GM21717 (cell line): ENCODE data around the gene KRT1.
"Not testable (repeated sequence)": the region's sequence is repeated elsewhere in the genome, so short reads cannot be mapped to it uniquely, and the experiment has no call there.

Source experiments
- ATAC-seq: cut with Tn5 transposase; IDR thresholded peaks from one replicate; pipeline ENCODE4 v1.9.1; 2021; ENCODE audit warnings: mild to moderate bottlenecking, moderate library complexity; ENCODE audit not compliant: unreplicated experiment

KRT1 gene

GRCh38 chr12:52683575-52684300 is 3.5 kb upstream of the KRT1 start:
- ATAC-seq = no peak

GRCh38 chr12:52682938-52683574 is 2.8 kb upstream of the KRT1 start:
- no peak for ATAC-seq

DNA sequence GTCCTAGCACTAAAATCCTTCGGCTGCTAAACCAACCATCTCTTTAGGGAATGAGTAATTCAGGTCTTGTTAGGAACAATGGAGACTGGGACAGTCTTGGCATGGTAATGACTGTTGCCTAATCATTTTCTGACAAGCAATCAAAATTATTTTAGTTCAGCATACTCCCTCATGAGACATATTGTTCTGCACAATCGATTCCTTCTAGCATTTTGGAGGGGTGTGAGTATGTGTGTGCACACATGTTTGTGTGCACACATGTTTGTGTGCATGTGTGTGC is 2.1 kb upstream of the KRT1 start:
- ATAC-seq = no peak

DNA sequence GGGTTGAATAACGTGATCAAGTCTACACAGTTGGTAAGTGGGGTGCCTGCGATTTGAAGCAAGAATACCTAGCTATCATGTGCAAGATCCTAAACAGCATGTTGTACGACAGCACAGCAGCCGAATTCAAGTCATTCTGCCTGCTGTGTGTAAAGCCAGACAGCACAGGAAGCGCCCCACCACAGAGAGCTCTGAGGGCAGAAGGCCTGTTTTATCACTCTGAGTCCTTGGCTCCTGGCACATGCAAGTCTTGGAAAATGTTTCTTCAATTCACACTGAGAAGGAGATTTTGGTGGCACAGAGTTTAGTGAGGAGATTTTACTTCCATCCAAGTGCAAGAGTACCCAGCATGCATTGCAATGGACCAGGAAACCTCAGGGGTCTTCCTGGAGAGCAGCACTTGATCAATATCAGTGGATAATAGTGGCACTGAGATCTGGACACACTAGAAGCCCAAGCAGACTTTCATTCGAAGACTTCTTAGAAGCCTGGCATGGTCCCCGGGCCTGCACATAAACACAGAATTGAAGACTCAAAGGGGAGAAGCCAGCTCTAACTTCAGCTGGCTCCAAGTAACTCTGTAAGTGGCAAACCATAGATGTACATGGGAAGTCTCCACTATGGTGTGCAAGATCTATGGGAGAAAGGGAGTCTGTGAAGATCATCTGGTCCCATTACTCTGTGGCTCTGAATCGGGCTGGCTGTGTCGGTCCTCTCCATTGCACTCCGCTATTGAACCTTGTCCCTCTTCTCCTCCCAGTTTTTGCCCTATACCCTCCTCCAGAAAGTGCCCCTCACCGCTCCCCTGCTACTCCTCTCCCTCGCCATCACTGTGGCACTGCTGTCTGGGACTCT is 1.5 kb upstream of the KRT1 start:
- ATAC-seq = no peak

GRCh38 chr12:52679875-52680274 is 332 bp downstream of the KRT1 start:
- no peak for ATAC-seq

- no peak for ATAC-seq
Observed at GRCh38 chr12:52677671-52678070, 2.5 kb downstream of the KRT1 start.

- ATAC-seq = no peak
Observed at GRCh38 chr12:52677126-52677525, 3.1 kb downstream of the KRT1 start.

GRCh38 chr12:52676163-52676562 is 4.0 kb downstream of the KRT1 start:
- no peak for ATAC-seq

DNA sequence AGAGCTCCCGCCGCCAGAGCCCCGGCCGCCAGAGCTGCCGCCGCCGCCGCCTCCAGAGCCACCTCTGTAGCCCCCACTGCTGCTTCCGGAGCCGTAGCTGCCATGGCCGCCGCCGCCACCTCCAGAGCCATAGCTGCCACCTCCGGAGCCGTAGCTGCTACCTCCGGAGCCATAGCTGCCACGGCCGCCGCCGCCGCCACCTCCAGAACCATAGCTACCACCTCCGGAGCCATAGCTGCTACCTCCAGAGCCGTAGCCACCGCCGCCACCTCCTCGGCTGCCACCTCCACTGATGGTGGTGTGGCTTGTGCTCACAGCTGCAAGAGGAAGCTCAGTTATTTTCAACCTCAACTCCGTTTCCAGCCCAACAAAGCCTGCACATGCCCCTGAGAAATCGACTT is 4.9 kb downstream of the KRT1 start:
- no peak for ATAC-seq

GRCh38 chr12:52674433-52674775 is 5.8 kb downstream of the KRT1 start:
- no peak for ATAC-seq

GRCh38 chr12:52673713-52674432 is 6.3 kb downstream of the KRT1 start:
- ATAC-seq = no peak

DNA sequence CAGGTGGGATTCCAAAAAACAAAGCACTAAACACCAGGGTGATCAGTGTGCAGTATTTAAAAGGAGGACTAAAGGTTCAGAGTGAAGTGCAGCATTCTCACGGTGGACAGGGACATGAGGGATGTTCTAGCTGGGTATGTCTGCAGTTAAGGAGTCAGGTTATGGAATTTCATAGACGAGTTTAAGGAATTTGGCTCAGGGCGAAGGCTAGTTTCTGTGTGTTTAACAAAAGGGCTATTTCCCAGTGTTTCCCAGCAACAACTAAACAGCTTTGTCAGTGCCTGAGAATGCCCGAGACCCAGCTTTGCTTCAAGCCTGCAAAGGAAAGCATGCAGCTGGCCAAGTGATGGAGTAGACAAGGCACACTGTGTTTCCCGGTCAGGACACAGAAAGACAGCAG is 7.0 kb downstream of the KRT1 start:
- no peak for ATAC-seq

DNA sequence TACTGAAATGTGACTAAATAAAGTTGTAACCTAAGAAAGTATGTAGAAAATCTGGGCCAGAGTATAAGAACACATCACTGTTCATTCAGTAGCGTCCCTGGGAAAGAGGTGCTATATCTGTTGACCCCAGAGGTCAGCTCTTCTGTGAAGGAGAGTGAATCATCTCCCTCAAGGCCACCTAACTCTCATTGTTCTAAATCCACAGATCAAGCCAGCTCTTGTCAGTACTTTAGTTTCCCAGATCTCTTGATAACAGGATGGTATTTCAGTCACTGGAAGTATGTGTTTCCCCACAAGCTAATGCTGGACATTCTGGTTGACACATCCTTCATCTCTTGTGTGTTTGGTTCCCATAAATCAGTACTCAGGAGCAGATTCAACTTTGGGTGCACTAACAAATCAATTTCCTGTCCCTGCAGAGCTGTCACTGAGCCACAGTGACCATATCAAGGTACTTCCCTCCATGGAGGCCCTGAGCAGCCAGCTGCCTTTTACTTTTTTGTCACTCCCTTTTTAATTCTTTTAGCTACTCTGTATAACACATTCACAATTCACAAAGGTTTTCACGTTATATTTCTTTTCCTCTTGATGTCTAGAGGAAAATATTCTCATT is 7.8 kb downstream of the KRT1 start:
- ATAC-seq = no peak

DNA sequence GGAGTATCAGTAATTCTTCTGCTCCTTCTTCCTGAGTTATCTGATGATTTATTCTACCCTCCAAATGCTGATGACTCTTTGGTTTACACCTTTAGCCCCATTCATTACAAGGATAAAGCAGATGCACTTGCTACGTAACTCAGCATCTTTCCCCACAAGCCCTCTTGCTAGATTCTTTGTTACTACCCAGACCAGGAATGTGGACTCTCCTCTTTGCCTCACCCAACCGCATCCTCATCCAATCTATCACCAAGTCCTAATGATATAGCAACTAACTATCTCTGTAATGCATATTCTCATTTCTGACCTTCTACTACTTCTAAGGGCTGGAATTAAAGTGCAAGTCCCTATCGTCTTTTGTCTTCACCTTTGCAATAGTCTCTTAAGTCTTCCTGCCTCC is 9.2 kb downstream of the KRT1 start:
- no peak for ATAC-seq

- no peak for ATAC-seq
Observed at GRCh38 chr12:52670506-52670905, 9.7 kb downstream of the KRT1 start.

DNA sequence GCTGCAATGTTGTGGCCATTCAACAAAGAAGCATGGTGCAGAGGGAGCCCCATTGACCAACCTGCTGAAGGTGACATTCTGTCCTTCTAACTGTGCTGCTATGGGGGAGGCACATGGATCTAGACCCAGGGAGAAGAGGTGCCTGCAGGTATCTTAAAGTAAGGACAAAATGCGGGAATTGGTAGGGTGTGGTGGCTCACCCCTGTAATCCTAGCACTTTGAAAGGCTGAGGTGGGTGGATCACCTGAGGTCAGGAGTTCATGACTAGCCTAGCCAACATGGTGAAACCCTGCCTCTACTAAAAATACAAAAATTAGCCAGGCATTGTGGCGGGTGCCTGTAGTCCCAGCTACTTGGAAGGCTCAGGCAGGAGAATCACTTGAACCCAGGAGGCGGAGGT is 10.3 kb downstream of the KRT1 start:
- ATAC-seq = not testable (repeated sequence)

DNA sequence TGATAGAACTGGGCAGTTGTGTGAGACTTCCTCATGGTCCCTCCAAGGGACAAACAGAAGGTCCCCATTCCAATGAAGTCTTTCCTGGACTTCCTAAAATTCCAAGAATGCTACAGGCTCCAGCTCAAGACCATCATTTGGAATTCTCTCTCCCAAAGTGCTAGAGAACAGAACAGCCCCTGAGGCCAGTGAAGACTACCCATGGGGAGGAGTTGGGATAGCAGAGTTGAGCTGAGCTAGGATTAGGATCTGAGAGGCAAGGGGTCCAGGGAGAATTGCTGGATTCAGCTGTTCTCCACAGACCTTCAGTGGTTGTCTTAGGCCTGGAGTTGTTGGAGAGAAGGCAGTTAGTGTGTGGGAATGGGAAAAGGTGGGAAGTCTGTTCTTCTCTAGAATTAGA is 10.8 kb downstream of the KRT1 start:
- no peak for ATAC-seq

DNA sequence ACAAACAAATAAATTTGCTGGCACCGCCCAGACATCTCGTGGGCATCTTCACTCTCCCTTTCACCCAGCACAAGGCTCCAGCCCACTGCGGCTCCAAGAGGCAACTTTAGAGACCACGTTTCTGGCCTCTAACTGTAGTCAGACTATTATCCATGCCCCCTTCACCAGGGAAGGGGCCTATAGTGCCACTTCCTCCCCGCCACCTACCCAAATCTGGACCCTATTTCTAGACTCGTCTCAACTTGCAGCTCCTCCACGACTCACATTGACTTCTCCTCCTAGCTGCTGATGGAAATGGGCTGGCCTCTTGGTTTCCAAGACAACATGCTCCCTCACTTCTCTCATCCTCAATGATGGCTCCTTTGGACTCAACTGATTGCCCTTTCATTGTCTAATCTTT is 12.3 kb downstream of the KRT1 start:
- no peak for ATAC-seq

- ATAC-seq = no peak
Observed at GRCh38 chr12:52667509-52667908, 12.7 kb downstream of the KRT1 start.

DNA sequence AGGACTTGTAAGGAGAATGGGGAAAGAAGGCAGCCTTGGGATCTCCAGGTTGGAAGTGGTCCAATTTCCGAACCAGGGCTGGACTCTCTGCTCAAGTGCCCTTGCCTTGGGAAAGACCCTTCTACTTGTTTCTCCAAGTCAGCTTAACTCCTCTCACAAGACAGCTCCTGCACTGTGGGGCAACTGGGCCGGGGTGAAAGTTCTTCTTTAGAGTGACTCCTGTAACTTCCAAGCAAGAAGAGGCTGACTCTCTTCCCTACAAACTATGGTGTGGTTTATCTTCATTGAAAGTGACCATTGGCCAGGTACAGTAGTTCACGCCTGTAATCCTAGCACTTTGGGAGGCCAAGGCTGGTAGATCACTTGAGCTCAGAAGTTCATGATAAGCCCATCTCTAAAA is 13.7 kb downstream of the KRT1 start:
- no peak for ATAC-seq

DNA sequence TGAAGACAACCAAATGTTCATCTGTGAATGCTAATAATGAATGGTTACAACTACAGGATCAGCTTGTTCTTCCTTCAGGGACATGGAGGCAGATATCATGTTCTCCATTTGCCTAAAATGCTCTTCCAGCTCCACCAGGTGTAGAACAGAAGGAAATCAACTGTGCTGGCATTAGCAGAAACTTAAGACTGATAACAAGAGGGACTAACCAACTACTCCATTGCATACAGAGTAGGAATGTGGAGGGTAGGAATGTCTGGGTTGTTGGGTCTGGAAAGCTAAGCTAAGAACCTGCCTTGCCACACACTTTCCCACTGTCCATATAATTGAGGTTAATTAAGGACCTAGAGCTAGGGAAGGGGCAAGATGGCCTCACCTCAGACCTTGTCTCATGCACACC is 16.8 kb downstream of the KRT1 start:
- ATAC-seq = no peak
